ENCODE data around the gene COL26A1. TPM values are rescaled to one million over a fixed set of nuclear protein-coding genes. Genes with fewer than 3 reads are reported as not detected.
"Not testable (repeated sequence)": the region's sequence is repeated elsewhere in the genome, so short reads cannot be mapped to it uniquely, and the experiment has no call there.

The COL26A1 gene
- total RNA-seq, 1 donor from 2014 or later, result 0.11 TPM

DNA sequence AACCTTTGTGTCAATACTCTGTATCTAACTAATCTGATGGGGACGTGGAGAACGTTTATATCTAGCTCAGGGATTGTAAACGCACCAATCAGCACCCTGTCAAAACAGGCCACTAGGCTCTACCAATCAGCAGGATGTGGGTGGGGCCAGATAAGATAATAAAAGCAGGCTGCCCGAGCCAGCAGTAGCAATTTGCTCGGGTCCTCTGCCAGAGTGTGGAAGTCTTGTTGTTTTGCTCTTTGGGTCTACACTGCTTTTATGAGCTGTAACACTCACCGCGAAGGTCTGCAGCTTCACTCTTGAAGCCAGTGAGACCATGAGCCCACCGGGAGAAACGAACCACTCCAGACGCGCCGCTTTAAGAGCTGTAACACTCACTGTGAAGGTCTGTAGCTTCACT is 13.4 kb upstream of the COL26A1 start:
- H3K4me3 Mint-ChIP-seq (ENCODE audit: low read depth); H3K36me3 Mint-ChIP-seq (ENCODE audit: low read depth); intact Hi-C loops (cut with micrococcal nuclease); DNase-seq (ENCODE audit: low spot score); H3K9me3 Mint-ChIP-seq; H3K27ac Mint-ChIP-seq; H3K27me3 Mint-ChIP-seq (ENCODE audit: low read depth): not testable (repeated sequence)
- H3K4me1 Mint-ChIP-seq (ENCODE audit: low read depth), result peaks cover 15% of the 10 kb centered on the region

DNA sequence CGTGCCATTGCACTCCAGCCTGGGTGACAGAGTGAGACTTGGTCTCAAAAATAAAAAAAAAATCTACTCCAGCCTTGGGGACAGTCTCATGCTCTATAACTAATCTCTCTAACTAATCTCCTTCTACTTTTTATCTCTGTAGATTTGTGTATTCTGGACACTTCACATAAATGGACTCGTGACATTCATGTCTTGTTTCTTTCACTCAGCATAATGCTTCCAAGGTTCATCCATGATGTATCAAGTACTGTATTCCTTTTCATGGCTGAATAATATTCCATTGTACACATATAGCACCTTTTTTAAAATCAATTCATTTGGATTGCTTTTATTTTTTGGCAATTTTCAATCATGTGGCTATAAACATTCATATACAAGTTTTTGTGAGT is 9.8 kb upstream of the COL26A1 start:
- no peak overlapping the region for H3K27ac Mint-ChIP-seq
- H3K4me1 Mint-ChIP-seq (ENCODE audit: low read depth), result peaks cover 15% of the 10 kb centered on the region
- H3K27me3 Mint-ChIP-seq (ENCODE audit: low read depth), result peaks cover 6% of the 10 kb centered on the region
- H3K36me3 Mint-ChIP-seq (ENCODE audit: low read depth), result no peaks in the 10 kb centered on the region
- DNase-seq (ENCODE audit: low spot score), result no peak
- H3K4me3 Mint-ChIP-seq (ENCODE audit: low read depth), result no peak overlapping the region
- no peaks in the 10 kb centered on the region for H3K9me3 Mint-ChIP-seq
- intact Hi-C loops (cut with micrococcal nuclease), result no loop called here

DNA sequence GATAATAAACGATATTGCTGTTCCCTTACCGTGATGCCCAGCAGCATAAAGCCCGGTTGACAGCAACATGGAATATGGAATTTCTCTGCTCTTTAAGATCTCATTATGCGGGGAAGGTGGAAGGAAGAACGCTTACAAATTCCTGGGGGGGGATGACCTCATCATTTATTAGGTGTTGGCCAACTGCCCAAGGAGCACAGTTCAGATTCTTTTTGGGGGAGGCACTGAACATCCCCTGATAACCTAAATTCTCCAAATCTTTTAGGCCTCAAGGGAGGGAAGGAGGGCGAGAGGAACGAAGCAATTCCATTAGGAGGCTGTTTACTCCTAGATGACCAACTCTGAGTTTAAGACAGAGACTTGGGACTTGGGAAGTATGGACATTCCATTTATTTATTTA is 5.2 kb upstream of the COL26A1 start:
- H3K9me3 Mint-ChIP-seq, result no peaks in the 10 kb centered on the region
- H3K27ac Mint-ChIP-seq, result no peak overlapping the region
- intact Hi-C loops (cut with micrococcal nuclease), result no loop called here
- no peaks in the 10 kb centered on the region for H3K36me3 Mint-ChIP-seq (ENCODE audit: low read depth)
- no peak overlapping the region for H3K4me3 Mint-ChIP-seq (ENCODE audit: low read depth)
- no peak for DNase-seq (ENCODE audit: low spot score)
- H3K27me3 Mint-ChIP-seq (ENCODE audit: low read depth), result peaks cover 14% of the 10 kb centered on the region
- peaks cover 5% of the 10 kb centered on the region for H3K4me1 Mint-ChIP-seq (ENCODE audit: low read depth)

DNA sequence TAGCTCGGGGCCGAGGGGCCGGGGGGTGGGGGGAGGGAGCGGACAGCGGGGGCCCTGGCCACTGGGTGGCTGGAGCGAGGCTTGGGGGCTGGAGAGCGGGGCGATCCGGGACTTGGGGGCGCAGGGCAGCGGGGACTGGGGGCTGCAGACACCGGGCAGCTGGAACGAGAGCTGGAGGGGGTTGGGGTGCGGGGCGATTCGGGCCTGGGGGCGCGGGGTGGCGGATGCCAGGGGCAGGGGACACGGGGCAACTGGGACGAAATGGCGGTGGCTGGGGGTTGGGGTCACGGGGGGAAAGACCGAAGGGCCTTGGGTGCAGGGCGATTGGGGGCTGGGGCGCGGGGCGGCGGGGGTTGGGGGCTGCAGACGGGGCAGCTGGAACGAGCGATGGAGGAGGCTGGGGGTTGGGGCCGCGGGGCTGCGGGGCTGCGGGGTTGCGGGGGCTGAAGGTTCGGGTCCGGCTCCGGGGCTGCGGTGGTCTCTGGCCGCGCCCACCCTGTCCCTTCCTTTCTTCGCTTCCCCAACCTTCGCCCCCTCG is 590 bp downstream of the COL26A1 start:
- H3K4me1 Mint-ChIP-seq (ENCODE audit: low read depth), result peaks cover 17% of the 10 kb centered on the region
- no peak for DNase-seq (ENCODE audit: low spot score)
- no peak overlapping the region for H3K27ac Mint-ChIP-seq
- H3K27me3 Mint-ChIP-seq (ENCODE audit: low read depth), result peaks cover 26% of the 10 kb centered on the region
- H3K4me3 Mint-ChIP-seq (ENCODE audit: low read depth), result no peak overlapping the region
- intact Hi-C loops (cut with micrococcal nuclease), result loop anchor here (5.0 kb wide), 1 partner anchor 79 kb away; no protein-coding TSS in a partner anchor
- H3K36me3 Mint-ChIP-seq (ENCODE audit: low read depth), result no peaks in the 10 kb centered on the region
- H3K9me3 Mint-ChIP-seq, result no peaks in the 10 kb centered on the region

DNA sequence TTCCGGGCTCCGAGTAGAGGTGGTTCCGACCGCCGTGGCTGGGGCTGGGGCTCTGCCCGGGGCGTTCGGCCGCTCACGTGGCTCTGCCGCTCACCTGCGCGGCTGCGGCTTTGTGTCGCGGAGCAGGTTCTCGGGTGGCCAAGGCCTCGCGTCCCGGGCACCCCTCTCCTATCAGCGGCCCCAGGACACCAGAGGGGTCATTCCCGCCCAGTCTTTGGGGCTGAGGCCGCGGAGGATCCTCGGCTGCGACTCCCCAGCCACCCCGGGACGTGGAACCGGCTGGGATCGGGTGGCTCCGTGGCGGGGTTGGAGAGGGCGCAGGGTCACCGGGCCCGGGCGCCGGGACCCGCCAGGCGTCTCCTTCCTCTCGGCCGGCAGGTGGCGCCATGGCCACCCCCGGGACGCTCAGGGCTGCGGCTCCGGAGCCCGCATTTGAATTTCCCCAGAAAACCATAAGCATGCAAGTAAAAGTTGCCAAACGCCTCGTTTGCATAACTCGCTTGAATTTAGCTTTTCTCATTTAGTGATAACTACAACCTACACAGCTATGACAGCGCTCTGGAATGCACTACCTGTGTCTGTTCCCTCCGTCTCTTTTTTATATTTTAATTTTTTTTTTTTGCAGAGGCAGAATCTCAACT is 1.2 kb downstream of the COL26A1 start:
- Mint-ChIP-seq H3K4me1 (ENCODE audit: low read depth) (peaks cover 17% of the 10 kb centered on the region), H3K27ac (no peak overlapping the region), H3K9me3 (no peaks in the 10 kb centered on the region), H3K4me3 (ENCODE audit: low read depth) (no peak overlapping the region), H3K27me3 (ENCODE audit: low read depth) (peaks cover 27% of the 10 kb centered on the region), H3K36me3 (ENCODE audit: low read depth) (no peaks in the 10 kb centered on the region)
- intact Hi-C loops (cut with micrococcal nuclease), result loop anchor here (1.0 to 5.0 kb wide), 2 partner anchors 78 to 143 kb away; no protein-coding TSS in a partner anchor
- DNase-seq (ENCODE audit: low spot score), result peak; percentile 60

DNA sequence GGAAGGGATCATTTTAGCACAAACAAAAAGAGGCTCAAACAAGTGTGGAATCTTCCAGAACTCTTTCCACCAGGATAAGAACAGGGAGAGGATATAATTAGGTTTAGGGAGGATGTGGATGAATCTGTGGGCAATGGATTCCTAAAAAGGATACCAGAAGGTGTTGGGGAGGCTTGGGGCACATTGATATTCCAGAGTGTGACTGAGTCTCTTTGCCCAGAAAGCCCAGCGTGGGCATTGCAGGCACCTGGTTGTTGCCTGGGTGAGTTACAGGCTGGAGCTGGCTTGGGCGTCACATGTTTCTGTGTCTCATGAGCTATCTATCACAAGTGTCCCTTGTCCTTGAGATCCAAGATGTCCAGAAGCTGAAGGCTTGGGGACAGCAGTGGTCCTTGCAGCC is 3.3 kb downstream of the COL26A1 start:
- no peak overlapping the region for H3K4me3 Mint-ChIP-seq (ENCODE audit: low read depth)
- H3K4me1 Mint-ChIP-seq (ENCODE audit: low read depth), result peaks cover 19% of the 10 kb centered on the region
- no peaks in the 10 kb centered on the region for H3K9me3 Mint-ChIP-seq
- H3K27ac Mint-ChIP-seq, result no peak overlapping the region
- peaks cover 33% of the 10 kb centered on the region for H3K27me3 Mint-ChIP-seq (ENCODE audit: low read depth)
- H3K36me3 Mint-ChIP-seq (ENCODE audit: low read depth), result no peaks in the 10 kb centered on the region
- intact Hi-C loops (cut with micrococcal nuclease), result loop anchor here (1.0 kb wide), 1 partner anchor 25 kb away; no protein-coding TSS in a partner anchor
- no peak for DNase-seq (ENCODE audit: low spot score)

DNA sequence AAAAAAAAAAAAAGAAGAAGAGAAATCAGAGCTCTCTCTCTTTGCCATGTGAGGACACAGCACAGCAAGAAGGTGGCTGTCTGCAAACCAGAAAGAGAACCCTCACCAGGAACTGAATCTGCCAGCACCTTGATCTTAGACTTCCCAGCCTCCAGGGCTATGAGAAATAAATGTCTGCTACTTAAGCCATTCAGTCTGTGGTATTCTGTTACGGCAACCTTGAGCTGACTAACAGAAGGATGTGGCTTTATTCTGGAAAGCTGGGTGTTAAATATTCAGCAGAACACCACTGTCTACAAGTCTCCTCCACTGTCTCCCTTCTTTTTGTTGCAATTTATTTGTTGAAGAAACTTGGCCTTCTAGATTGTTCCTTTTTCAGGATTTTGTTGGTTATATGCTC is 5.0 kb downstream of the COL26A1 start:
- no peak overlapping the region for H3K27ac Mint-ChIP-seq
- H3K27me3 Mint-ChIP-seq (ENCODE audit: low read depth), result peaks cover 31% of the 10 kb centered on the region
- no peak overlapping the region for H3K4me3 Mint-ChIP-seq (ENCODE audit: low read depth)
- DNase-seq (ENCODE audit: low spot score), result no peak
- intact Hi-C loops (cut with micrococcal nuclease), result loop anchor here (1.0 kb wide), 1 partner anchor 34 kb away; no protein-coding TSS in a partner anchor
- no peaks in the 10 kb centered on the region for H3K9me3 Mint-ChIP-seq
- H3K4me1 Mint-ChIP-seq (ENCODE audit: low read depth), result peaks cover 19% of the 10 kb centered on the region
- H3K36me3 Mint-ChIP-seq (ENCODE audit: low read depth), result no peaks in the 10 kb centered on the region

DNA sequence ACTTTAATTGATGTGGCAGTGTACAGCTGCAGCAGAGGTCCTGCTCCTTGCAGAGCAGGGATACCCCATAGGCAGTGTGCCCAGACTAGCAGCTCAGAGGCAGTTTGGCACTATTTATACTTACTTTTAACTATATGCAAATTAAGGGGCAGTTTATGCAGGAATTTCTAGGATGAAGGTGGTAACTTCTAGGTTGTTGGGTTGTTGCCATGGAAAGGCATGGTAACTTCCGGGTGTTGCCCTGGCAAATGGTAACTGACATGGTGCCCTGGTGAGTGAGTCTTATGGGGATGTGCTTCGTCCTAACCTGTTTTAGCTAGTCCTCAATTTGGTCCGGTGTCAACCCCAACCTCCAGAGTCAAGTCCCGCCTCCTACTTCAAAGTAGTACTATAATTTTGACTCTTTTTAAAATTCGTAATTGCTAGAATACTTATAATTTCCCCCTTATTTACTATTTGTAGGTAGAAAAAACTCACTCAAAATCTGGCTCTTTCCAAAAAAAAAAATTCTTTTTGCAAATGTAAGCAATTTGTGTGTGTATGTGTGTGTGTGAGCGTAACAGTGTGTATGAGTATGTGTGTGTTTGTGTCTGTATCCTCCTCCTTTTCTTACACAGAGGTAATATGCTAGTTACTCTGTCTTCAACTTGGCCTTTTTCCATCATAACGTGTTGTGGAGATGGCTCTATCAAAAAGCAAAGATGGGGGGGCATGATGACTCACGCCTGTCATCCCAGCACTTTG is 5.9 kb downstream of the COL26A1 start:
- Mint-ChIP-seq H3K4me3 (ENCODE audit: low read depth) (no peak overlapping the region), H3K27ac (no peak overlapping the region), H3K9me3 (no peaks in the 10 kb centered on the region), H3K4me1 (ENCODE audit: low read depth) (peaks cover 19% of the 10 kb centered on the region), H3K27me3 (ENCODE audit: low read depth) (peaks cover 34% of the 10 kb centered on the region), H3K36me3 (ENCODE audit: low read depth) (no peaks in the 10 kb centered on the region)
- intact Hi-C loops (cut with micrococcal nuclease), result loop anchor here (1.0 kb wide), 1 partner anchor 33 kb away; no protein-coding TSS in a partner anchor
- no peak for DNase-seq (ENCODE audit: low spot score)

DNA sequence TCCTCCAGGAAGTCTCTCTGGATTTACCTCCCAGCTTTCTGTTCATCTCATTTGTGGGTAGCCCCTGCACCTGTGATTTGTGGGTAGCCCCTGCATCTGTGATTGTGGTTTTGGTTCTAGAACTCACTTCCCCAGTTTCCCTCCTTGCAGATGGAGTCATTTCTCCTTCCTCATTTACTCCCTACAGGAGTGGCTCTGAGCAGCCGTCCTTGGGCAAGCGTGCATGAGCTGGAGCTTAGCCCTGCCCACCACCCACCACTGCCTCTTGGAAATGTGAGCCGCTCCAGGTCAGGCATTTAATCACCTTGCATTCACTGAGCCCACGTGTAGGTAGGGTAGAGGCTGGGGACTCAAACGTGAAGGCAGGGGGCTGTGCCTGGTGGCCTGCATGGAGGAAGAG is 8.2 kb downstream of the COL26A1 start:
- no peak for DNase-seq (ENCODE audit: low spot score)
- Mint-ChIP-seq H3K9me3 (no peaks in the 10 kb centered on the region), H3K27me3 (ENCODE audit: low read depth) (peaks cover 33% of the 10 kb centered on the region), H3K36me3 (ENCODE audit: low read depth) (no peaks in the 10 kb centered on the region), H3K4me1 (ENCODE audit: low read depth) (peaks cover 7% of the 10 kb centered on the region), H3K4me3 (ENCODE audit: low read depth) (no peak overlapping the region), H3K27ac (no peak overlapping the region)
- intact Hi-C loops (cut with micrococcal nuclease), result no loop called here

DNA sequence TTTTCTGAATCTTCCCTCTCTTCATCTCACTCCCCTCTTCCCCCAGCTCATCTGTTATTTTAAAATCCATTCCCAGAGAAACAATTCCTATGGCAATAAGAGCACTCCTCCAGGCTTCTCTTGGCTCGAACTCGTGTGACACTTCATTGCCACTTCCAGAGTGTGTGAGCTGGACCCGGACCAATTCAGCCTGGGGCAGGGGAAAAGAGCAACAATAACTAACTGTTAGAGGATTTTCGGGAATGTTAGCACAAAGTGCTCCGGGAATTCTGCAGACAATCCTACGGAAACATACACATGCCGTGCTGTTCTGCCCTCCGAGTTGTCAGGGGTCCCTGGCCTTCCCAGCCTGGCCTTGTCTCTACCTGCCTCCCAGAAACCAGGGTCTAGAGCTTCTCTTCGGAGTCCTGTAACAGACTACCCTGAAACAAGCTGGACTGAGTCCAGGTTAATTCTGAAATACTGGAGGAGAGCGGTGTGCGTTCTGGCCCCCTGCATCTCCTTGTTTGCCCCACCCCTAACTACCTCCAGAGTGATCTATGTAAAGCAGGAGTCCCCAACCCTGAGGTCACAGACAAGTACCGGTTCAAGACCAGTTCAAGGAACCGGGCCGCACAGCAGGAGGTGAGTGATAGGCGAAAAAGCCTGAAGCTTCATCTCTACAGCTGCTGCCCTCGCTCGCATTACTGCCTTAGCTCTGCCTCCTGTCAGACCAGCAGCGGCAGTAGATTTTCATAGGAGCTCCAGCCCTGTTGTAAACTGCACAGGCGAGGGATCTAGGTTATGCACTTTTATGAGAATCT is 11.3 kb downstream of the COL26A1 start:
- no peaks in the 10 kb centered on the region for H3K36me3 Mint-ChIP-seq (ENCODE audit: low read depth)

DNA sequence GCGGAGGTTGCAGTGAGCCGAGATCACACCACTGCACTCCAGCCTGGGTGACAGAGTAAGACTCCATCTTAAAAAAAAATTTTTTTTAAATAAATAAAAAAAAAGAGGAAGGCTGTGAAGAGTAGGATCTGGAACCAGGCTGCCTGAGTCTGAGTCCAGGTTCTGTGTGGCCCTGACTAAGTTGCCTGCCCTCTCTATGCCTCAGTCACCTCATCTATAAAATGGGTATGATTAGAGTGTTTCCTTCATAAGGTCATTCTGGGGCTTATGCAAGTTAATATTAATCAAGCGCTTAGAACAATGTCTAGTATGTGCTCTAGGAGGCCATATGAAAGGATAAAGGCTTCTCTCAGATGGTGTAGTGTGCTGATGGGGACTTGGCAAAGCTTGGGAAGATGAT is 12.3 kb downstream of the COL26A1 start:
- no peak overlapping the region for H3K4me3 Mint-ChIP-seq (ENCODE audit: low read depth)
- H3K27me3 Mint-ChIP-seq (ENCODE audit: low read depth), result peaks cover 21% of the 10 kb centered on the region
- no peaks in the 10 kb centered on the region for H3K9me3 Mint-ChIP-seq
- intact Hi-C loops (cut with micrococcal nuclease), result no loop called here
- no peak for DNase-seq (ENCODE audit: low spot score)
- H3K4me1 Mint-ChIP-seq (ENCODE audit: low read depth), result peaks cover 2% of the 10 kb centered on the region
- no peak overlapping the region for H3K27ac Mint-ChIP-seq
- H3K36me3 Mint-ChIP-seq (ENCODE audit: low read depth), result no peaks in the 10 kb centered on the region

More for the DNA sequence above, 11.3 kb downstream of the COL26A1 start:
- Mint-ChIP-seq H3K4me1 (ENCODE audit: low read depth) (peaks cover 2% of the 10 kb centered on the region), H3K4me3 (ENCODE audit: low read depth) (no peak overlapping the region), H3K27me3 (ENCODE audit: low read depth) (peaks cover 21% of the 10 kb centered on the region), H3K27ac (no peak overlapping the region), H3K9me3 (no peaks in the 10 kb centered on the region)
- intact Hi-C loops (cut with micrococcal nuclease), result no loop called here
- no peak for DNase-seq (ENCODE audit: low spot score)

DNA sequence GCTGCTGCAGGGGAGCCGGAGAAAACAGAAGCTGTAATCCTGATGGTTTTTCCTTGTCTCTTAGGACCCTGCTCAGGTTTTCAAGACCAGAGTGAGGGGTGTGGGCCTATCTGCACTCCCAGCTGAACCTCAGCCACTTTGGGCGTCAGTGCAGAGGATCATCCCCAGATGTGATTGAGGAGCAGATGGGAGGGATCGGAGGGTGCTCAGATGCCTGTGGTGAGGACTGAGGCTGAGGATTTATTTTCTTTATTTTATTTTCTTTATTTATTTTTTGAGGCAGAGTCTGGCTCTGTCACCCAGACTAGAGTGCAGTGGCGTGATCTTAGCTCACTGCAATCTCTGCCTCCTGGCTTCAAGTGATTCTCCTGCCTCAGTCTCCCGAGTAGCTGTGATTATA is 13.9 kb downstream of the COL26A1 start:
- Mint-ChIP-seq H3K4me3 (ENCODE audit: low read depth) (no peak overlapping the region), H3K9me3 (no peaks in the 10 kb centered on the region), H3K27me3 (ENCODE audit: low read depth) (peaks cover 19% of the 10 kb centered on the region), H3K36me3 (ENCODE audit: low read depth) (no peaks in the 10 kb centered on the region), H3K4me1 (ENCODE audit: low read depth) (no peaks in the 10 kb centered on the region), H3K27ac (no peak overlapping the region)
- no peak for DNase-seq (ENCODE audit: low spot score)
- intact Hi-C loops (cut with micrococcal nuclease), result no loop called here
